NB4 (cell line): ENCODE data around the gene PTPRD.
A peak's percentile ranks its signal among the peaks of the same experiment; 100 is the strongest.

Experiments
- DNase-seq: peaks from one replicate; pipeline ENCODE4 v3.0.0; 2010; ENCODE audit warnings: low read depth
- H3K4me3 ChIP-seq: one replicate; pipeline ENCODE4 v1.5.1; 2011; ENCODE audit warnings: mild to moderate bottlenecking, low read depth, low read length, moderate library complexity
- CTCF ChIP-seq: IDR thresholded peaks from one replicate; pipeline ENCODE4 v1.5.1; 2012; ENCODE audit warnings: low read depth, low read length
- MAX ChIP-seq: IDR thresholded peaks from 2 replicates; pipeline ENCODE4 v1.6.1; 2011; ENCODE audit warnings: low read depth, low read length
- MYC ChIP-seq: IDR thresholded peaks from 2 replicates; pipeline ENCODE4 v1.6.1; 2011; ENCODE audit warnings: low read depth, low read length
- POLR2A ChIP-seq: IDR thresholded peaks from 2 replicates; pipeline ENCODE4 v1.6.1; 2011; ENCODE audit warnings: mild to moderate bottlenecking; ENCODE audit not compliant: insufficient read length; ENCODE audit errors: extremely low read depth

The PTPRD gene

GRCh38 chr9:8653855-8654254 lies 1958.9 kb downstream of the PTPRD start:
- no peak for TF ChIP-seq CTCF
- peak; percentile 43 for DNase-seq

GRCh38 chr9:8653111-8653510 lies 1959.7 kb downstream of the PTPRD start:
- TF ChIP-seq POLR2A, result no peak
- TF ChIP-seq CTCF, result no peak
- no peak for TF ChIP-seq MAX
- no peak for TF ChIP-seq MYC
- H3K4me3 ChIP-seq, result no peak overlapping the region

More at GRCh38 chr9:8653855-8654254, 1958.9 kb downstream of the PTPRD start:
- no peak overlapping the region for H3K4me3 ChIP-seq

GRCh38 chr9:8652255-8652654 lies 1960.5 kb downstream of the PTPRD start:
- TF ChIP-seq MYC (no peak), CTCF (no peak), POLR2A (no peak), MAX (no peak)
- no peak overlapping the region for H3K4me3 ChIP-seq
- no peak for DNase-seq

More at GRCh38 chr9:8653111-8653510, 1959.7 kb downstream of the PTPRD start:
- DNase-seq, result no peak

- TF ChIP-seq POLR2A, result no peak
- no peak for TF ChIP-seq CTCF
- TF ChIP-seq MAX, result no peak
- no peak for TF ChIP-seq MYC
- DNase-seq, result no peak
- no peak overlapping the region for H3K4me3 ChIP-seq
Measured at GRCh38 chr9:8651846-8652215, 1961.0 kb downstream of the PTPRD start.

- TF ChIP-seq MYC (no peak), MAX (no peak), POLR2A (no peak), CTCF (no peak)
- no peak for DNase-seq
- no peak overlapping the region for H3K4me3 ChIP-seq
Measured at GRCh38 chr9:8651070-8651845, 1961.5 kb downstream of the PTPRD start.

- H3K4me3 ChIP-seq, result no peak overlapping the region
- TF ChIP-seq POLR2A, result no peak
- TF ChIP-seq CTCF, result no peak
- TF ChIP-seq MYC, result no peak
- TF ChIP-seq MAX, result no peak
- DNase-seq, result no peak
Measured at GRCh38 chr9:8649807-8650206, 1963.0 kb downstream of the PTPRD start.
